Testis (tissue), 2 donors: ENCODE data around the gene INPP4A.

Experiments used
- POLR2A ChIP-seq: fragments of 450-650 bp; IDR thresholded peaks from one replicate; pipeline ENCODE4 v1.6.1; 2017; ENCODE audit warnings: antibody characterized with exemption, mild to moderate bottlenecking, moderate library complexity
- TF ChIP-seq, protein P1 (sequence below), 3 experiments: fragments of 450-650 bp in 2 of 3; fragments of 200-600 bp in 1 of 3; sonication (generic) in 1 of 3; IDR thresholded peaks; one replicate each; pipeline ENCODE4 v1.5.1; 2016 to 2019; ENCODE audit warnings: antibody characterized with exemption in 3 of 3, mild to moderate bottlenecking in 2 of 3, moderate library complexity in 1 of 3

DNA sequence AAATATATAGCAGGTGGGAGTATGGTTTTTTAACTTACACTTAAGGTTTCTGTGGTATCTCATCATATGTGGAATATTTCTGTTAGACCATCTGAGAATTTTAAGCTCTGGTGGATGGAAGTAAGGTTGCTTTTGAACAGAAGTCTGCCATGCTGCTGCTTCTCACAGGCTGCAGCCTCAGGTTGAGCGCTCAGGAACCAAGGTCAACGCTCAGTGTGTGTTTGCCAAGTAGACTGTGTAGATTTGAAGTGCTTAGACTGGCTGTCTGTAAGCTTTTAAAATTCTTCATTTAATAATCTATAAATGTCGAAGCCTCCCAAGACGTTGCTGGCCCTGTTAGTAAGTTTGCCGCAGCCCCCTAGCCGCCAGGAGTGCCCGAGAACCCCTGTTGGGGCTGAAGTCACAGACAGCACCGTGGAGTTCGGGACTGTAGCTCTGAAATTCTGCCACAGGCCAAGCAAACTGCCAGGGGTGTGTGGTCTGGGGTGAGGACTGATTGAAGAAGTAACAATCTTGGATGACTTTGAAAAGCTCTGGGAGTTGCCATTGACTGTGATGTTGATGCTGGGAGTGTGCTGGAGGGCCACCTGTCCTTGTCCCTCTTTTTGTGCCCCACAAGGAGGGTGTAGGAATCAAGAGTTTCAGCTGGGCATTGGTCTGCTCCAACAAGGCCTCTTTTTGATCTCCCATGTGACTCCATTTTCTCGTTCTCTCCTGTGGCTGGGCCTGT is 26.9 kb downstream of the INPP4A start:
- TF ChIP-seq POLR2A = no peak
- TF ChIP-seq, protein P1, sequence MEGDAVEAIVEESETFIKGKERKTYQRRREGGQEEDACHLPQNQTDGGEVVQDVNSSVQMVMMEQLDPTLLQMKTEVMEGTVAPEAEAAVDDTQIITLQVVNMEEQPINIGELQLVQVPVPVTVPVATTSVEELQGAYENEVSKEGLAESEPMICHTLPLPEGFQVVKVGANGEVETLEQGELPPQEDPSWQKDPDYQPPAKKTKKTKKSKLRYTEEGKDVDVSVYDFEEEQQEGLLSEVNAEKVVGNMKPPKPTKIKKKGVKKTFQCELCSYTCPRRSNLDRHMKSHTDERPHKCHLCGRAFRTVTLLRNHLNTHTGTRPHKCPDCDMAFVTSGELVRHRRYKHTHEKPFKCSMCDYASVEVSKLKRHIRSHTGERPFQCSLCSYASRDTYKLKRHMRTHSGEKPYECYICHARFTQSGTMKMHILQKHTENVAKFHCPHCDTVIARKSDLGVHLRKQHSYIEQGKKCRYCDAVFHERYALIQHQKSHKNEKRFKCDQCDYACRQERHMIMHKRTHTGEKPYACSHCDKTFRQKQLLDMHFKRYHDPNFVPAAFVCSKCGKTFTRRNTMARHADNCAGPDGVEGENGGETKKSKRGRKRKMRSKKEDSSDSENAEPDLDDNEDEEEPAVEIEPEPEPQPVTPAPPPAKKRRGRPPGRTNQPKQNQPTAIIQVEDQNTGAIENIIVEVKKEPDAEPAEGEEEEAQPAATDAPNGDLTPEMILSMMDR (IDR thresholded peaks at IDR 0.05) = no peak
